Activated naive CD8-positive, alpha-beta T cell (primary cell): Measurements from ENCODE around the gene GRIN1.

Experiments used
- H3K27ac Mint-ChIP-seq: one replicate; pipeline ENCODE4 v1.8.0; 2021; ENCODE audit warnings: mixed read lengths
- H3K27me3 Mint-ChIP-seq: one replicate; pipeline ENCODE4 v1.8.0; 2021; ENCODE audit warnings: mixed read lengths
- H3K36me3 Mint-ChIP-seq: one replicate; pipeline ENCODE4 v1.8.0; 2021; ENCODE audit warnings: mixed read lengths
- H3K4me1 Mint-ChIP-seq: one replicate; pipeline ENCODE4 v1.8.0; 2021; ENCODE audit warnings: low read depth, mixed read lengths
- H3K4me3 Mint-ChIP-seq: one replicate; pipeline ENCODE4 v1.8.0; 2021; ENCODE audit warnings: mild to moderate bottlenecking, mixed read lengths
- H3K9me3 Mint-ChIP-seq: one replicate; pipeline ENCODE4 v1.8.0; 2021; ENCODE audit warnings: low read depth, mixed read lengths

Gene GRIN1

GRCh38 chr9:137109250-137110146 lies 29.5 kb upstream of the GRIN1 start:
- no peak overlapping the region for H3K4me3 Mint-ChIP-seq
- no peaks in the 10 kb centered on the region for H3K27me3 Mint-ChIP-seq
- H3K36me3 Mint-ChIP-seq, result no peaks in the 10 kb centered on the region
- no peaks in the 10 kb centered on the region for H3K9me3 Mint-ChIP-seq
- no peak overlapping the region for H3K27ac Mint-ChIP-seq
- no peaks in the 10 kb centered on the region for H3K4me1 Mint-ChIP-seq

- no peak overlapping the region for H3K27ac Mint-ChIP-seq
- H3K4me1 Mint-ChIP-seq, result no peaks in the 10 kb centered on the region
- H3K36me3 Mint-ChIP-seq, result no peaks in the 10 kb centered on the region
- H3K4me3 Mint-ChIP-seq, result no peak overlapping the region
- no peaks in the 10 kb centered on the region for H3K9me3 Mint-ChIP-seq
- H3K27me3 Mint-ChIP-seq, result no peaks in the 10 kb centered on the region
Observed at GRCh38 chr9:137110147-137110910, 28.6 kb upstream of the GRIN1 start.

GRCh38 chr9:137110911-137111787 lies 27.8 kb upstream of the GRIN1 start:
- H3K4me3 Mint-ChIP-seq, result no peak overlapping the region
- H3K27ac Mint-ChIP-seq, result no peak overlapping the region

GRCh38 chr9:137111788-137112563 lies 27.0 kb upstream of the GRIN1 start:
- H3K9me3 Mint-ChIP-seq, result no peaks in the 10 kb centered on the region
- no peaks in the 10 kb centered on the region for H3K4me1 Mint-ChIP-seq
- no peak overlapping the region for H3K27ac Mint-ChIP-seq
- no peak overlapping the region for H3K4me3 Mint-ChIP-seq
- no peaks in the 10 kb centered on the region for H3K36me3 Mint-ChIP-seq
- no peaks in the 10 kb centered on the region for H3K27me3 Mint-ChIP-seq

More at GRCh38 chr9:137110911-137111787, 27.8 kb upstream of the GRIN1 start:
- Mint-ChIP-seq H3K36me3 (no peaks in the 10 kb centered on the region), H3K27me3 (no peaks in the 10 kb centered on the region), H3K4me1 (no peaks in the 10 kb centered on the region), H3K9me3 (no peaks in the 10 kb centered on the region)

- H3K4me1 Mint-ChIP-seq, result no peaks in the 10 kb centered on the region
- H3K4me3 Mint-ChIP-seq, result peak overlapping the region; percentile 77
- H3K9me3 Mint-ChIP-seq, result no peaks in the 10 kb centered on the region
- no peak overlapping the region for H3K27ac Mint-ChIP-seq
- no peaks in the 10 kb centered on the region for H3K36me3 Mint-ChIP-seq
- H3K27me3 Mint-ChIP-seq, result no peaks in the 10 kb centered on the region
Observed at GRCh38 chr9:137112564-137113384, 26.2 kb upstream of the GRIN1 start.

GRCh38 chr9:137113385-137114159 lies 25.4 kb upstream of the GRIN1 start:
- no peaks in the 10 kb centered on the region for H3K4me1 Mint-ChIP-seq
- H3K27ac Mint-ChIP-seq, result no peak overlapping the region
- H3K4me3 Mint-ChIP-seq, result peak overlapping the region; percentile 77
- H3K36me3 Mint-ChIP-seq, result no peaks in the 10 kb centered on the region
- H3K27me3 Mint-ChIP-seq, result no peaks in the 10 kb centered on the region
- H3K9me3 Mint-ChIP-seq, result no peaks in the 10 kb centered on the region

- Mint-ChIP-seq H3K9me3 (no peaks in the 10 kb centered on the region), H3K4me3 (peak overlapping the region; percentile 63), H3K27ac (no peak overlapping the region), H3K27me3 (no peaks in the 10 kb centered on the region), H3K36me3 (no peaks in the 10 kb centered on the region), H3K4me1 (peaks cover 6% of the 10 kb centered on the region)
Observed at GRCh38 chr9:137114220-137114612, 24.7 kb upstream of the GRIN1 start.

GRCh38 chr9:137114613-137115393 lies 24.2 kb upstream of the GRIN1 start, which contains the start of gene DPP7:
TSS of gene DPP7 (minus strand) at chr9:137114733. CDS start at chr9:137114713, 20 bp downstream.
- Mint-ChIP-seq H3K4me3 (peak within 1 kb of the TSS; percentile 77), H3K4me1 (peaks cover 10% of the 10 kb centered on the region), H3K27ac (no peak within 1 kb of the TSS), H3K9me3 (no peaks in the 10 kb centered on the region), H3K27me3 (no peaks in the 10 kb centered on the region), H3K36me3 (no peaks in the 10 kb centered on the region)

GRCh38 chr9:137115394-137116026 lies 23.4 kb upstream of the GRIN1 start:
- no peaks in the 10 kb centered on the region for H3K27me3 Mint-ChIP-seq
- no peak overlapping the region for H3K27ac Mint-ChIP-seq
- peak overlapping the region; percentile 61 for H3K4me3 Mint-ChIP-seq
- no peaks in the 10 kb centered on the region for H3K36me3 Mint-ChIP-seq
- H3K9me3 Mint-ChIP-seq, result no peaks in the 10 kb centered on the region
- H3K4me1 Mint-ChIP-seq, result peaks cover 10% of the 10 kb centered on the region

- Mint-ChIP-seq H3K36me3 (no peaks in the 10 kb centered on the region), H3K27ac (no peak overlapping the region), H3K4me1 (peaks cover 10% of the 10 kb centered on the region), H3K4me3 (peak overlapping the region; percentile 7), H3K27me3 (no peaks in the 10 kb centered on the region), H3K9me3 (no peaks in the 10 kb centered on the region)
Observed at GRCh38 chr9:137116027-137116507, 22.9 kb upstream of the GRIN1 start.

- peaks cover 10% of the 10 kb centered on the region for H3K4me1 Mint-ChIP-seq
- no peak overlapping the region for H3K27ac Mint-ChIP-seq
- no peaks in the 10 kb centered on the region for H3K9me3 Mint-ChIP-seq
- peak overlapping the region; percentile 28 for H3K4me3 Mint-ChIP-seq
- H3K36me3 Mint-ChIP-seq, result no peaks in the 10 kb centered on the region
- no peaks in the 10 kb centered on the region for H3K27me3 Mint-ChIP-seq
Observed at GRCh38 chr9:137116728-137117127, 22.2 kb upstream of the GRIN1 start.

- no peaks in the 10 kb centered on the region for H3K9me3 Mint-ChIP-seq
- no peaks in the 10 kb centered on the region for H3K36me3 Mint-ChIP-seq
- H3K4me3 Mint-ChIP-seq, result no peak overlapping the region
- no peaks in the 10 kb centered on the region for H3K27me3 Mint-ChIP-seq
- H3K27ac Mint-ChIP-seq, result no peak overlapping the region
- H3K4me1 Mint-ChIP-seq, result peaks cover 10% of the 10 kb centered on the region
Observed at GRCh38 chr9:137117269-137117731, 21.7 kb upstream of the GRIN1 start.
